ENCODE measurements around the gene HLF.

The HLF gene

DNA sequence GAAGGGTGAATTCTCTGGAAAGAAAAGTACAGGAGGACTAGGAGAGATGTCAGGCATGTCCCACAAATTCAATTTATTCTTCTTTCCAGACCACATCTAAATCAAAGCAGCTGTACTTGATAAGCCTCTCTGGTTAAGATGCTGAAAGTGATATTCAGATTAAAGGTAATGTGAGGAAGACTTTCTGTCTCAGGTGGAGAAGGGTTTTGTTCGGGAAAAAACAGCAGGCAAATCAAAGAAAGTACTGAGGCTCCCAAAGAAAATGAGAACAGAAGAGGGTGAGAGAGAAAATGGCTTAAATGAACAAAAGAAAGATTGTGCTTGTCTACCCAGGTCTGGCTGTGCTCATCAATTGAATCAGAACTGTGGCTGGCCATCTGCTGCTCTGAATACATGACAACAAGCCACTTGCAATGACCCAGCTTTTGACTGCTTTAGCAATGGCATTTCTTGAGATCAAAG is 101.3 kb downstream of the HLF start:
- no peak for DNase-seq

DNA sequence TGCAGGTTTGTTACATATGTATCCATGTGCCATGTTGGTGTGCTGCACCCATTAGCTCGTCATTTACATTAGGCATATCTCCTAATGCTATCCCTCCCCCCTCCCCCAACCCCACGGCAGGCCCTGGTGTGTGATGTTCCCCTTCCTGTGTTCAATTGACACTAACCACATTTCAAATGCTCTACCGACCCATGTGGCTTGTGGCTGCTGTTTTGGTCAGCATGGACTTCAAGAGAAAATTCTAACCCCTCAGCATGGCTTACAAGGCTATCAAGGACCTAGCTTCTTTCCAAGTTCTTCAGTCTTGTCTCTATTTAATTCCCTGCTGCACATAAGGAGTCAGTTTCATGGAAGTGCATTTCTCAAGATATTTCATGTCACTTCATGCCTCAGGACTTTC is 103.9 kb downstream of the HLF start:
- peak; percentile 64 for DNase-seq

Data from hematopoietic multipotent progenitor cell treated with erythropoietin and hydrocortisone succinate and interleukin-3 and kit ligand, for 4 days (in vitro differentiated cells).